ENCODE data around the gene RAB3B.
"Not testable (repeated sequence)": the region's sequence is repeated elsewhere in the genome, so short reads cannot be mapped to it uniquely, and the experiment has no call there.

RAB3B gene

DNA sequence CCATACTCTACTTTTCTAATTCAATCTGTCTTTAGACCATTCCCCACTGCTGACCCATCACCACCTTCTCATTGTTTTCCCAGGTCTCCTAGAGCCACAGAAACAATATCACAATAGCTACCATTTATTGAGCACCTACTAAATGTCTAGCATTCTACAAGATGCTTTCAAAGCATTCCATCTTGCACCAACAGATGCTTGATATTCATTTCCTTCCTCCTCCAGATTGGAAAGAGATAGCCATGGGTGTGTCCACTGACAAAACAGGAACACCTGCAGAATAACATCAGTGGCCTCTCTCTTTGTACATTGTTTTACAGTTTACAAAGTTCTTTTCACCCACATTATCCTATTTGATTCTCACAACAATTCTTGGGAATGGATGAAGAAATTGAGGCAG lies 2.2 kb downstream of the RAB3B start:
- no peak for DNase-seq

DNA sequence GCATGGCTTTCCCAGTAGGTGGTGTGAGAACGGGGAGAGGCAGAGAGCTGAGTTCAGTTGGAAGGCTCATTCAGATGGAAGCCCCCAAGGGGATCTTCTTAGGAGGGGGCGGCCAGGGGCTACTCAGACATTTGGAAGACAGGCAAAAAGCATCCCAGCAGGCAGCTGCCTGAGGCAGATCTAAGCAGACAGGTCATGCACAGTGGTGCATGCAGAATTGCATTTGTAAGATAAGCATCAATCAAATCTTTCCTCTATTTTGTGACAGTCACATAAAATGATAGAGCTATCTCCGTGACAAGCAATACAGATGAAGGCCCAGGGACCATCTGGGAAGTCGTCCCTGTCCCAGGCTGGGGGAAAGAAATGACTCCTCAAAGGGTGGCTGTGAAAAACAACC lies 3.8 kb downstream of the RAB3B start:
- no peak for DNase-seq

DNA sequence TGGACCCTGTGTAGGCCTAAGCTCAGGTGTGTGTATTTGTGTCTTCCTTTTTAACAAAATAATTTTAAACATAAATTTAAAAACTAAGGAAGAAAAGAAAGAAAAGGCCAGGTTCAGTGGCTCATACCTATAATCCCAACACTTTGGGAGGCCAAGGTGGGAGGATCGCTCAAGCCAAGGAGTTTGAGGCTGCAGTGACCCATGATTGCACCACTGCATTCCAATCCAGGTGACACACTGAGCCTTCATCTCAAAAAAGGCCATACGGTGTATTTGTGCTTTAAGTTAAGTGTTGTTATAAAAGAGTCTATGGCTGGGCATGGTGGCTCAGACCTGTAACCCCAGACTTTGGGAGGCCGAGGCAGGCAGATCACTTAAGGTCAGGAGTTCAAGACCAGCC lies 8.3 kb downstream of the RAB3B start:
- no peak for DNase-seq

DNA sequence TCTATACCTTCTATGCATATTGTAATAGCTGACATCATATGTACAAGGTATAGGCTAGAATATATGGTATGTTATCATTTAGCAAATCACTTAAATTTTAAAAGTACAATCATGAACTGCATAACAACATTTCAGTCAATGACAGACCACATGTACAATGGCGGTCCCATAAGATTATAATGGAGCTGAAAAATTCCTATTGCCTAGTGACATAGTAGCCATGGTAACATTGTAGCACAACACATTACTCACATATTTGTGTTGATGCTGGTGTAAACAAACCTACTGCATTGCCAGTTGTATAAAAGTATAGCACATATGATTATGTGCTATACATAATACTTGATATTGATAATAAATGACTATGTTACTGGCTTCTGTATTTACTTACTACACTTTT lies 8.9 kb downstream of the RAB3B start:
- no peak for DNase-seq

DNA sequence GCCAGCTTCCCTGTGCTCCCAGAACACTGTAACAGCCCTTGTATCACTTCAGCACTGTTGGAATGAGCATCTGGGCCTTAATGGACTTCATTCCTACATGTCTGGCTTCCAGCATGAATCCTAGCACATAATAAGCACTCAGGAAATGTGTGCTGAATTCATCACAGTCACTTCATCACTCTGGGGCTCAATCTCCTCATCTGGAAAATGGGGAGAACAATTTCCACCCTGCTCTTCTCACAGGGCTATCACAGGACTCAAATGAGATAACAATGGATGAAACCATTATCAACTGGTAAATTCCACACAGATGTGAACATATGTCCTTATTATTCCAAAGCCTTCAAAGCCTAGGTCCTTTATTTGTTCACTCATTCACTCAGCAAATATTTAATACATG lies 12.4 kb downstream of the RAB3B start:
- DNase-seq, result no peak

DNA sequence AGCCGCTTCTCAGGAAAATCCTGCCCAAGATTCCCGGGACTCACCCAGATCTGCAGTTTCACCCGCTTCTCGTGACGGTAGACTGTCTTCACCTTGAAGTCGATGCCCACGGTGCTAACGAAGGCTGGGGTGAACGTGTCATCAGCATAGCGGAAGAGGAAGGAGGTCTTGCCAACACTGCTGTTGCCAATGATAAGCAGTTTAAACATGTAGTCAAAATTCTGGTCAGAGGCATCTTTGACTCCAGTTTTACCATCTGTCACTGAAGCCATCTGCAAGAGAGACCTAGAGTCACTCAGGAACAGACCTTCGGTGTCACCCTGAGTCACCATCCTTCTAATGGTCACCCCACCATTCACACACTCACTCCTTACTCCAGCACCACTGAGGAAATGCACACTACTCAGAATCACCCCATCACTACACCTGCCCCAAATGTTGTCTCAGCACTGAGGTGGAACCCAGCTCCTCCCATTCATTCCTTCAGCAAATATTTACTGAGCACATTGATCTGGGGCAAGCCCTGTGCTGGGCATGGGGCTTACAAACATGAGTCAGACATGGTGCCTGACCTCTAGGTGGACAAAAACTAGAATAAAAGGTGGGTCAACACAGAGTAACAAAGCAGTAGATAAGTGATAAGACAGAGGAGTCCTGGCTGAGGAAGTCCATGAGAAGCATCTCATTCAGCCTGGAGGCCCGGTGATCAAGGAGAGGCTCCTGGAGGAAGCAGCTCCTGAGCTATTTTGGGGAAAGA lies 13.5 kb downstream of the RAB3B start:
- DNase-seq, result no peak

DNA sequence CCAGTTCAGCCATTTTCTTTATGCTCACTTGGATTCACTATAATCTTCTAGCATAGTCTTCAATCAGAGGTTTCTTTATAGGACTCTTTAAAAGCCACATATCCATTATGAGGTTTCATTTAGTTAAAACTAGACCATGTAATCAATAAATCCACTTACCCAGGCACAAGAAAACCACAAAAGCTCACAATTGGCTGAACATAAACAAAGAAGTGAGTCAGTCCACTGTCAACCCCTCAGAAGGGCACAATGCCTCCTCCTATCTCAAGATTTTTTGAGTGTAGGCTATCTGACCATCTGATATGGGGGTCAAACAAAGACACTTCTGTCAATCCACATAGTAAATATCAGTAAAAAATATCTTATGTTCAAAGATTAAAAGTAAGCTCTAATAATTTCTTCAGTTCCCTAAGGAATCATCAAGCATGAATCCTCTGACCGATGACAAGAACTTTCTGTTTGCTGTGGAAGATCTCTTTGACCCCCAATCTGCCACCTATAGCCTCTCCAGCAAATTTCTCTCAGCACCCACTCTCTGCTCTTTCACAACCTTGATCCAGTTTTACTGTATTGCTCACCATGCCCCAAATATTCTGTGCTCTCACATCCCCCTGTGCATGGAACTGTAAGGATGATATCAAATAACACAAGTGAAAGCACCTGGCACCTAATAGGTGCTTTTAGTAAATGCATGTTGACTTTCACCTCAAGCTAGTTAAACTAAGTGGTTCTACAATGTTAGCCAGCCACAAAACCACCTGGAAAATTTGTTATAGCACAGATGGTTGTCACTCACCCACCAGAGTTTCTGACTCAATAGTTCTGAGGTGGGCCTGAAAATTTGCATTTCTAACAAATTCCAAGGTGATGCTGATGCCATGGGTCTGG lies 16.7 kb downstream of the RAB3B start:
- DNase-seq, result no peak

DNA sequence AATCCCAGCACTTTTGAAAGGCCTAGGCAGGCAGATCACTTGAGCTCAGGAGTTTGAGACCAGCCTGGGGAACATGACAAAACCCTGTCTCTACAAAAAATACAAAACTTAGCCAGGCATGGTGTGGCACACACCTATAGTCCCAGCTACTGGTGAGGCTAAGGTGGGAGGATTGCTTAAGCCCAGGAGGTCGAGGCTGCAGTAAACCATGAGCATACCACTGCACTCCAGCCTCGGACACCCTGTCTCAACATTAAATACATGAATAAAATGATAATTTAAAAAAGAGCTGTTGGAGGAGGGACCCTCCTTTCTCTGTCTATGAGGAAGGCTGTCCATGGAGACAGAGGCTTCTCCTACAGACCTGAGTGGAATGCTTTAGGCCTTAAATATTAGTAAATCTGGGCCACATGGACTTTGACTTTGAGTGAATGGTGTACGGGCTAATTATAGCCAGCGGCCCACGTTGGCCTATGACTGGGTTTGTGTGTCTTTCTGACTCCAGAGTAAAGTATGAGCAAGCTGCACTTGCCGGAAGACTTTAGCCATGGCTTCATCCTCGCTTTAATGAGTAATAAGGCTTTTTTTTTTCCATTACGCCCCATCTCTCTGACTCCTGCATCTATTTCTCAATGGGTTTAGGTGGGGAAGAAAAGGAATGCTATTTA lies 21.3 kb downstream of the RAB3B start:
- no peak for DNase-seq

DNA sequence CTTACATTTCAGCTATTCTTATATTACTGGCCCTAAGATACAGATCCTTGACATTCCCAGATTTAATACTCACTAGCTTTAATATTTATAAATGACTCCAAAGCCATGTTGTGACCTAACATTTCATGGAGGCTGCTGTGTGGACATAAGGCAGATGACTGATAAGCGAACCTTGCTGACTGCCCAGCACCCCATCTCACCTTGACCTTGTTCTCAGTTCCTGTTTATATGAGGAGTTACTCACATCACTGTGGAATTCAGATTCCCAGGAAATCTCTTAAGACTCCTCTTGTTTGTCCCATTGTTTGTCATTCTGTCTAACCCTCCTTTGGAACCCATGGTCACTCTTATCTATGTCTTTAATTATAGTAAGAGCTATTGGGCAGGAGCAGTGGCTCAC lies 21.9 kb downstream of the RAB3B start:
- no peak for DNase-seq

DNA sequence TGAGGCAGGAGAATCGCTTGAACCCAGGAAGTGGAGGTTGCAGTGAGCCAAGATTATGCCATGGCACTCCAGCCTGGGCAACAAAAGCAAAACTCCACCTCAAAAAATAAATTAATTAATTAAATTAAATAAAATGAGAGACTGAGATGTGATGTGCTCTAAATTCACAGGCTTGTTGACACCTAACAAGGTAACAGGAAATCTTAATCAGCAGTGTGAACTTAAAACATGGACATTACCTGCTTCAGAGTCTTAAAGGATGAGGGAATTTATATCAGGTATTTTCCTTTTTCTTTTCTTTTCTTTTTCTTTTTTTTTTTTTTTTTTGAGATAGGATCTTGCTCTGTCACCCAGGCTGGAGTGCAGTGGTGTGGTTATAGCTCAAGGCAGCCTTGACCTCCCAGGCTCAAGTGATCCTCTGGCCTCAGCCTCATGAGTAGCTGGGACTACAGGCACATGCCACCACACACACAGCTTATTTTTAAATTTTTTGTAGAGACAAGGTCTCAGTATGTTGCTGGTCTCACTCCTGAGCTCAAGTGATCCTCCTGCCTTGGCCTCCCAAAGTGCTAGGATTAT lies 23.2 kb downstream of the RAB3B start:
- DNase-seq, result not testable (repeated sequence)

DNA sequence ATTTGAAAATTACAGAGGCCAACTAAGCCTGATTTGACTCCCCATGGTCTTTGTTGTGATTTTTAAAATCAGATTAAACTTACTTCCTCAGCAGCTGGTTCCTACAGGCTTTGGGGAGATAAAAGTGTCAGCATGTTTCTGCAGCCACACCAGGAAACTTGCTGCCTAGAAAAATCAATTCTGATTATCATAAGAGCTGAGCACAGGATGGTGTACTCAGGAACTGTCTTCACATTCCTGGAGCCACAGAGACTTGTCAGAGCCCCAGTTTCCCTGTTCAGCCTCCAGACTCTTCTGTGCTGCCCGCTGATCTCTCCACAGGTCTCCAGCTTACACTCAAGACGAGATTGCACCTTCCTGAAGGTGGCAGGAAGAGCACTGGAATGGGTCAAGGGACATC lies 23.9 kb downstream of the RAB3B start:
- no peak for DNase-seq

DNA sequence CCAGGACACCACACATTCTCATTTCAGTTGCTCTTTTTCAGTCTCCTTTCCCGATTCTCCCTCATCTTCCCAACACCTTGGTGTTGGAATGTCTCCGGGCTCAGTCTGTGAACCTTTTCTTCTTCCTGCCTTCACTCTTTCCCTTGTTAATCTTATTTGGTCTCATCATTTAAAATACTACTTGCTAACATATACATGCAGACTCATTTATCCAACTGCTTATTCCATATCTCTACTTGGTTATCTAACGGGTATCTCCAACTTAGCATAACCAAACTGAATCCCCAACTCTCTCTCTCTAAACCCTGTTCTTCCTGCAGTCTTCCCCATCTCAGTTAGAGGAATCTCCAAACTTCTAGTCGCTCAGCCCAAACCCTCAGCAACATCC lies 26.2 kb downstream of the RAB3B start:
- no peak for DNase-seq

DNA sequence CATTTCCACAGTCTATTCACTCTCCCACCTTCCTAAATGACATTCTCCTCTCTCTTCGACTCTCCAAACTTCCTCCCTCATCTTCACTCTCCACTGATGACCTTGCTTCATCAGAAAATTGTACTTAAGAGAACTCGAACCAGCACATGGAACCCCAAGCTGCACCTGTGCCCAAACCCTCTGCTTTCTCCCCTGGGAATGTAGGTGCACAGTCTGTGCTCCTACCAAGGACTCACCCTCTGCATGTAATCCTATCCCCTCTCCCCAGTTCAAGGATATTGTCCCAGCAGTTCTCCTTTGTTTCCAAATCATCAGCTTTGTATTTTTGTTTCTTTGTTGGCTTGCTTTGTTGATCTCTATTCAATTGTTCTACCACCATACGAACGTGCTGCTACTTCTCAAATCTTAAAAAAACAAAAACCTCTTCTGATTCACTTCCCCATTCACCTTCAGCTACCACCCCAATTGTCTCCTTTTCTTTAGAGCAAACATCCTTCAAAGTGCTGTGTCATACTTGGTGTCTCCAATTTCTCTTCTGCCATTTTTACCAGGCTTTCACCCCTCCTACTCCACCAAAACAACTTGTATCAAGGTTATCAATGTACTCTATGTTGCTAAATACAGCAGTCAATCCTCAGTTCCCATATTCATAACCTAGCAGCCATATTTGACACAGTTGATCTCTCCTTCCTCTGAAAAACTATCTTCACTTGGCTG lies 26.8 kb downstream of the RAB3B start:
- no peak for DNase-seq

DNA sequence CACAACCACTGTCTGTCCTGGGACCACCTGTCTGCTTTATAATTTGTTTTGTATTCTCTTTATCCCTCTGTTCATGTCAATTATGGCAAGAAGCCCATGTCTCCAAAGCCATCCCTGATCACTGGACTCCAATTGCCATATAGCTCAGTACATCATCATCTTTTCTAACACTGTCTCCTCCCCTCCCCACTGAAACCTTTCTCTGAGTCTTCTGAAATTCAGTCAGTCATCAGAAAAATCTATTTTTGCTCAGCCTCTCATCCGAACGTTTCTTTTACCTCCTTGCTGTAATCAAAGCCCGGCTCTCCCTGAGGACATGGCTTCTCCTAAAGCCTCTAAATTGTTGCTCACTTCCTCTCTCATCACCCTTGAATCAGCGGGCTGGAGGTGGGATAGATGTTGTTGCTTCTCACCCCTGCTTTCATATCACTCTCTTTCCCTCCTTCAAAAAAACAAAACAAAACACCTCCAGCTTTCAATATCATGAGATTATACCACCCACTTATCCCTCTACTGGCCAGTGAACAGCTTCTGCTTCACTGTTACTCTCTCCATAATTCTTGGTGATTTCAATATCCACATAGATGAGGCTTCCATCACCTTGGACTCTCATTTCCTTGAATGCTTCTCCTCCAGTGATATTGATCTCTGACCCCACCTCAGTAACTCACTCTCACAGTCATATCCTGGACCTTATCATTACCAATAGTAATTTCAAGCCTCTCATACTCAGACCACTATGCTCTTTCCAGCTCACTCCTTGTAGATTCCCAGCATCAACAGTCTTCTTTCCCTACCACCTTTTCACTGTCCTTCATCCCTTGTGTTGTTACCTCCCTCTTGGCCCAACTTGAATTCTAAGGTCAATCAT lies 27.8 kb downstream of the RAB3B start:
- no peak for DNase-seq

DNA sequence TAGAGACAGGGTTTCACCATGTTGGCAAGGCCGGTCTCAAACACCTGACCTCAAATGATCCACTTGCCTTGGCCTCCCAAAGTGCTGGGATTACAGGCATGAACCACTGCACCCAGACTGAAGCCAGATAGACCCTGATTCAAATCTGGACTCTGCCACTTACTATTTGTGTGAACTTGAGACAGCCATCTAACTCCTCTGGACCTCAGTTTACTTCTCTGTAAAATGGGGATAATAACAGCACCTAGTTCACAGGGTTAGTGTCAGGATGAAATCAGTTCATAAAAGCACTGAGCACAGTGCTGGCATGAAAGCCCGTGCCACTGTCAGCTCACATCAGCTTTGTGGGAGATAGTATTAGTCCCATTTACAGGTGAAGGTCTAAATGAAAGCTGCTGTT lies 28.5 kb downstream of the RAB3B start:
- no peak for DNase-seq

DNA sequence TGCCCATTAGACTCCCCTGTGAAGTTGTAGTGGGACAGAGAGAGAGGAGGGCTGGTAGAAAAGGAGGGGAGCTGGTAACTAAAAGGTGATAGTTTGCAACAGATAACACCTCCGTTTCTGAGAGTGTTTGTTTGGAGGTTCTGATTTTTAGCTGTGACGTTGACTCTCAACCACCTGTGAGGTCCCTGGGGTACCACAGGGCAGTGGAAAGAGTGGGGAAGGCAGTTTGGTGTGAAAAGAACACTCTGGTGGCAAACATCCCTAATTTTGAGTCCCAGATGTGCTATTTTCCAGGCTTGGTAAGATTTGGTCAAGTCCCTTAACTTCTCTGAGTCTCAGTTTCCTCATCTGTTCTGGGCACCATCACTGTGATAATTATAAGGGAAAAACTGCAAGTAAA lies 29.3 kb downstream of the RAB3B start:
- no peak for DNase-seq

DNA sequence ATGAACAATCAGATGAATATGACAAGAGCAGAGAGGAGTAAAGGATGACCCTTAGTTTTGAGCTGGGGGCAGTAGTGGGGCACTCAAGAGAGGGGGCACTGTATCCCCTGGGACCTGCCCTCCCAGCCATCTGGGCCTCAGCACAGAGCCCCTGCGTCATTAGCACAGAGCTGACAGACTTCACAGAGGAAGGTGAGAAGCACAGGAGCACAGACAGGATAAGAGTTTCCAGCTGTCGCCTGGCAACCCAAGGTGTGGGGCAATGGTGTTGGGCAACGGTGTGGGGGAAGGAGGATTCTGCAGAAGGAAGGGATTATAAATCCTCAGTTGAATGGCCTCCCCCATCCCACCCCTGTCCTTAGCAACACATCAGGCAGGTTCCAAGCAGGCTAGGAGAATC lies 30.2 kb downstream of the RAB3B start:
- no peak for DNase-seq

DNA sequence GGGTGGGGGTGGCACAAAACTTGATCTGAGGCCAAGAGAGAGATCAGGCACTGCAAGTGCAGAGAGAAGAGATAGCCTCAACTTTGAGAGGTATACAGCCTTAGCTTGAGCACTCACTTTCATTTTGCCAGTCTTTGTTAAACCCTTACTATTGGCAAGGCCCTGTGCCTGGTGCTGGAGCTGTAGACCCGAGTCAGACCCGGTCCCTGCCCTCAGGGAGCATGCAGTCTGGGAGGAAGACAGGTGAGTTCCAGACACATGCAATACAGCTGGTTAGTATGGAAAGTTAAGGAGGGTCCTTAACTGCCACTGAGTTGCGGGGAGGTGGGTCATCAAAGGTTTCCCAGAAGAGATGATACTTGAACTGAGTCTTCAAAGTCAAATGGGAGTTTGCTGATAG lies 31.7 kb downstream of the RAB3B start:
- DNase-seq, result no peak

DNA sequence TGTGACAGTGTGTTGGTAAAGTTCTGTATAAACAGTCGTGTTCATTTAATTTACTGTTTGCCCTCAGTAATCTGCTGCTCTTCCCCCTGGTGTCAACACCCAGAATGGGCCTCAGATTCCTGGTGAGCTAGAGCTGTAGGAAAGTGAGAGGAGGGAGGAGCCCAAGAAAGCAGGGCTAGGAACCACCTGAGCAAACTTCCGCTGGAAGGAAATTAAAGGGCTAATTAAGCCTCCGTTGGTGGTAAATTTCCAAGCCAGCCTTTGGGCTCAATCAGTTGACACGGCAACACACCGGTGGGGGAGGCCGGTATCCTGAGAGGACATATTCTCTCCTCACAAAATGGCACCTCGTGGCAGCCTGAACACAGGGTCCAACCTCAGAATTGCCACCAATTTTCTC lies 32.9 kb downstream of the RAB3B start:
- no peak for DNase-seq

DNA sequence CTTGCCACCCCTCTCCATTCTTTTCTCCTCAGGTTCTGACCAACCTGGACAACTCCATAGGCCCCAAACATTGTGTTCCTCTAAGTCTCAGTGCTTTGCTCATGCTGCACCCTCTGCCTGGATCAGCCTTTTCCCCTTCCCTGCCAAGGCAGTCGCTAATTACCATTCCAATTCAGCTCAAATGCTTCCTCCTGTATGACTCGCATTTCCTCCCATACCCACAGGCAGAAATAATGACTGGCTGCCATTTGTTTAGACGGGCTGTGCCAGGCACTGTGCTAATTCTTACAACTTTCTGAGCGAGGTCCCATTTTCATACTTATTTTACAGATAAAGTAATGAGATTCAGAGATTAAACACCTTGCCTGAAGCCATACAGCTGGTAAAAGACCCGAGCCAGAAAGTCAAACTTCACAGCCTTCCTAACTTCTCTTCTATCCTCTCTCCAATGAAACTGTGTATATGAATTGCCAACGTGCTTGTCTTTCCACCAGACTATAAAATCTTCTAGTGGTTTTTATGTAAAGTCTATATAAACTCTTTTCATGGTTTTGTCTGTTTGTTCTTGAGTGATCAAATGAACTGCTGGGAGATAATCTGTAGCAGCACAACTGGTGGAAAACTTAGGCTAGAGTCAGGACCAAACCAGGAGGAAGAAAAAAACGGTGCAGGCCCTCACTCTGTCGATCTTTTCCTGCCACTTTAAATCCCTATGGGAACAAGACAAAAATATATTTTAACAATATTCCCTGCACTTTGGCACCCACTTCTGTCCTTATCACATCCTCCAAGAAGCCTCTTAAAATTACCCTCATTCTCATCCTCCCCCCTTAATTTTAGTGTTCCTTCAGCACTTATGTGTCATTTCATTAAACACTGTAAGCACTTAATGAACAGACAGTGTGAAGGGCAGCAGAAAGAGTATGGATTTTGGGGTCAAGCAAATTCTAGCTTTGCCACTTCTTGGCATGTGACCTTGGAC lies 33.7 kb downstream of the RAB3B start:
- DNase-seq, result no peak

Measured in SIG-M5 (cell line).